ENCODE measurements around the gene DTX3.
"Not testable (repeated sequence)": the region's sequence is repeated elsewhere in the genome, so short reads cannot be mapped to it uniquely, and the experiment has no call there.

The DTX3 gene

DNA sequence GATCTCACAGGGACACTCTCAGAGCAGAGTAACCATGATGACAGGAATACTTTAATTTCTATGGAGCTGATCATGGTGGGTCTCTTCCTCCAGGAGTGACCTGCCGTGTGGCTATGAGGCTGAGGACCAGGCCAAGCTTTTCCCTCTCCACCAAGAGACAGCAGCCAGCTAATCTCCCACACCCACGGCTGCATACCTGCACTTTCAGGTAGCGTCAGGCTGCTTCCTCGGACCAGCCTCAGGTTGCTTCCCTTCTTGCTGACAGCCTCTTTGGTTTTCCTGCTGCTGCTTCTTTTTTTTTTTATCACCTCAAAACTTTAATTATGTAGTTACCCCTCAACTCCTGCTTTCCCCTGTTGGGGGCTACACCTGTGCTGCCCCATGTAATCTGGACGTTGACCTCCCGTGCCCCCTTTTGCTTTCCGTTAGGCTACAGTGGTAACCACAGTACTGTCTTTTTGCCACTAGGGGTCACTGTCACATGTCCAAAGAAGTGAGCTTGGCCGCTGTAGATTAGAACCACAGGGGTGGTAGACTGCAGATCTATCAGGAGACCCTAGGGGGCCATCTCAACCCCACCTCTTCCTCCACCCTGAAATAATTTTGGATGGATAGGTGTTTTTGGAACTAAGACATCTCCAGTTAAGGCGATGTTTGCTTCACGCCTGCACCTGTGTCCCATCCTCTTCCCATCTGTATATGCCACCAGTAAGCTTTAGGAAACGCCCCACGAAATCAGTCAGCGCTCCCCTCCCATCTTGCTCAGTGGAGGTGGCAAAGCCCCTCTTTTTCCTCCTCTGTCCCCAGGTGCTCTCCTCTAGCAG lies 21.4 kb upstream of the DTX3 start:
- DNase-seq: peak; percentile 29 to 83

DNA sequence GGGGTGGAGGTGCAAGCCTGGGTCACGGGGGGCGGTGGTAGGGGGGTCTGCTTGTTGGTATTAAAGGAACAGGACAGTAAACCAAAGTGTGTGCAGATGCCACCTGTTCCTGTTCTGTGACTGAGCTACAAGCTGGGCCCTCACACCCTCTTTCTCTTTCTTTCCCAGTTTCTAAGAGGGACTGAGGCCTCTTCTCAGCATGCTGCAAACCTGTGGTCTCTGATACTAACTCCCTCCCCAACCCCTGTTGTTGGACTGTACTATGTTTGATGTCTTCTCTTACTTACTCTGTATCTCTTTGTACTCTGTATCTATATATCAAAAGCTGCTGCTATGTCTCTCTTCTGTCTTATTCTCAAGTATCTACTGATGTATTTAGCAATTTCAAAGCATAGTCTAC lies 20.6 kb upstream of the DTX3 start:
- no peak for DNase-seq

DNA sequence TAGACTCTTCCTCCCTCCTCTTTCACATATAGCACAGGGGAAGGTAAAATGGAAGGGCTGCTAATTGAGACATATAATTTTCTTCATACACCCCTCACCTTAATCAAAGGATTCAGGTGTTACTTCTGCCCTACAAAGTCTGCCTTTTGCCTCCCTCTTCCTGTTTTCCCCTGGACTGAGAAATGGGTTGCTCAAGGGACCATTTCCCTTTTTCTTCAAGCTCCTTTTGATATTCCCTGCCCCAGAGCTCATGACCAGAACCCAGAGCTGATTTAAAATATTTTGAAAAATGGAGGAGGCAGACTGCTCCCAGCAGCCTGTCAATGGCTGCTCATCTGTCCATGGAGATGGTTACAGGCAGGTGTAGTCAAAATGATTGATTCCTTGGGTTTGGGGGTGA lies 19.9 kb upstream of the DTX3 start:
- DNase-seq: no peak

DNA sequence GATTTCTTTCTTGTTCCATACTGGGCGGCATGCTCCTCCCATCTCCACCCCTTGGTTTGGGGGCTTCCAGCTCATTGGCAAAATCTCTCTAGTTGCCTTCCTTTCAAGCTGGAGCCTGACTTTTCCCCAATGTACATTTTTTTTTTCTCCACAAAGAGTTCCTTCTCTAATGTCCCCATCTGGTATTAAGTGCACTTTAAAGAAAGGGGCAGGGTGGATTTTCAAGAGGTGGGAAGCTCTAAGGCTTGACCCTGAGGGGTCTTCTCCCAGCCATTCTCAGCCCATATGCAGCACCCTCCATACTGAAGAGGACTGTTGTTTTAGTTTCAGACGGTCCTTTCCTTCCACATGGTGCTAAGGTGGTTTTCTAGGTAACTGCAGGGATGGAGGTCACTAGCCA lies 19.5 kb upstream of the DTX3 start:
- no peak for DNase-seq

DNA sequence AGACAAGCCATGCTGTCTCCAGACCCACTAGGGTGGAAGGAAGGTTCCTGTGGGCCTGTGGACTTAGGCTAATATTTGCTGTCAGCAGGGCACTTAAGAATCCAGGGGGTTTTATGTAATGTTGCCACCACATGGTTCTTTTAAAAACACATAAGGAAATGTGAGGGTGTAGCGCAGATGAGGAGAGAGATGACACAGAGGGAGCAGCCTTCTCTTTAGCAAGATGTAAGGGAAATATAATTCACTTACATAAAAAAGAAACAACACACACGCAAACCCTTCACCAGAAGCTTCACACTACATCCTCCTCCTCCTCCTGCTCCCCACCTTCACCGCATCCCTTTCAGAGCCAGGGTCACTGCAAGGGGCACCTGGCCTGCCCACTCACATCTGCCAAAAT lies 18.5 kb upstream of the DTX3 start:
- DNase-seq: peak in 1 of 2 donors; percentile 26

DNA sequence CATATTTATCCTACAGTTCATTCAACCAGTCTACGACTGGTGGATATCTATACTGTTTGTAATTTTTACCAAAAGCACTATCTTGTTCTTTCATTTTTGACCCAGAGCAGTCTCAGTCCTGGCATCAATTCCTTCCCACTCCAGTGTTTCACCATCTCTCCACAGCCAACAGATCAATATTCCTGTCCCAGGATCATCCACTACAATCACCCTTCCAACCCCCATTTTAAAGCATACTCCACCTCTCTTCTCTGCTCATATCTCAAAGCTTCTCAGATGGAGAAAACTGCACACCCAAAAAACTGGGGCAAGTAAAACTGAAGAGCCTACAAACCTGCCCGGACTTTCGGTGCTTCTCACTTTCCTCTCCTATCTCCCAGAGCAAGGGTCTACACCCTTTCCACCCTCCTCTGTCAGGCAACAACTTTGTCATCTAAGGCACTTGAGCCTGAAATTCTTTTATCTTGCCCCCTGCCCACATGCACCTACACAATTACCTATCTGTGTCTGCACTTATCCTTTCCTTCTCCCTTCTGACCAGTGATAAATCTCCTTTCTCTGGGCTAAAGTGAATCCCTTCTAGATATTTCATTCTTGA lies 17.7 kb upstream of the DTX3 start:
- DNase-seq: no peak

DNA sequence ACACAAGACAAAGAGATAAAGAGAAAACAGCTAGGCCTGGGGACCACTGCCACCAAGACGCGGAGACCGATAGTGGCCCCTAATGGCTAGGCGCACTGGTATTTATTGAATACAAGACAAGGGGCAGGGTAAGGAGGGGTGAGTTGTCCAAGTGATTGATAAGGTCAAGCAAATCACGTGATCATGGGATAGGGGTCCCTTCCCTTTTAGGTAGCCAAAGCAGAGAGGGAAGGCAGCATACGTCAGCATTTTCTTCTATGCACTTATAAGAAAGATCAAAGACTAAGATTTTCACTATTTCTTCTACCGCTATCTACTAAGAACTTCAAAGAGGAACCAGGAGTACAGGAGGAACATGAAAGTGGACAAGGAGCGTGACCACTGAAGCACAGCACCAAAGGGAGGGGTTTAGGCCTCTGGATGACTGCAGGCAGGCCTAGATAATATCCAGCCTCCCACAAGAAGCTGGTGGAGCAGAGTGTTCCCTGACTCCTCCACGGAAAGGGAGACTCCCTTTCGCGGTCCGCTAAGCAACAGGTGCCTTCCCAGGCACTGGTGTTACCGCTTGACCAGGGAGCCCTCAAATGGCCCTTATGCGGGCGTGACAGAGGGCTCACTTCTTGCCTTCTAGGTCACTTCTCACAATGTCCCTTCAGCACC lies 15.5 kb upstream of the DTX3 start:
- DNase-seq: not testable (repeated sequence)

DNA sequence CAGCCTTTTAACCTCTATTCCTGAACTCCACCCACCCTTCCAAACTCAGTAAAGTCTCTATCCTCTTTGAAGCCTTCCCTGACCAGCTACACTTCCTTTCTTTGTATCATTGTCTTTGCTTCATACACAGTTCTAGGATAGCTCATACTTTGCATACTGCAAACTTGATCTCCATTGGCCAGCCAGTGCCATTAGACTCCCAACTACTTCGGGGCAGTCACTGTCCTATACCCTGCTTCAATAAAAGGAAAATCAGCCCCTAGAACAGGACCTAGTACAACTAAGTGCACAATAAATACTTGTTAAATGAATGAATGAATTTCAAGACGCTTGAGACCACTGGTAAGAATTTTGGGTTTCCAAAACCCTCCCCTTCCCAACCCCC lies 14.2 kb upstream of the DTX3 start:
- no peak for DNase-seq

DNA sequence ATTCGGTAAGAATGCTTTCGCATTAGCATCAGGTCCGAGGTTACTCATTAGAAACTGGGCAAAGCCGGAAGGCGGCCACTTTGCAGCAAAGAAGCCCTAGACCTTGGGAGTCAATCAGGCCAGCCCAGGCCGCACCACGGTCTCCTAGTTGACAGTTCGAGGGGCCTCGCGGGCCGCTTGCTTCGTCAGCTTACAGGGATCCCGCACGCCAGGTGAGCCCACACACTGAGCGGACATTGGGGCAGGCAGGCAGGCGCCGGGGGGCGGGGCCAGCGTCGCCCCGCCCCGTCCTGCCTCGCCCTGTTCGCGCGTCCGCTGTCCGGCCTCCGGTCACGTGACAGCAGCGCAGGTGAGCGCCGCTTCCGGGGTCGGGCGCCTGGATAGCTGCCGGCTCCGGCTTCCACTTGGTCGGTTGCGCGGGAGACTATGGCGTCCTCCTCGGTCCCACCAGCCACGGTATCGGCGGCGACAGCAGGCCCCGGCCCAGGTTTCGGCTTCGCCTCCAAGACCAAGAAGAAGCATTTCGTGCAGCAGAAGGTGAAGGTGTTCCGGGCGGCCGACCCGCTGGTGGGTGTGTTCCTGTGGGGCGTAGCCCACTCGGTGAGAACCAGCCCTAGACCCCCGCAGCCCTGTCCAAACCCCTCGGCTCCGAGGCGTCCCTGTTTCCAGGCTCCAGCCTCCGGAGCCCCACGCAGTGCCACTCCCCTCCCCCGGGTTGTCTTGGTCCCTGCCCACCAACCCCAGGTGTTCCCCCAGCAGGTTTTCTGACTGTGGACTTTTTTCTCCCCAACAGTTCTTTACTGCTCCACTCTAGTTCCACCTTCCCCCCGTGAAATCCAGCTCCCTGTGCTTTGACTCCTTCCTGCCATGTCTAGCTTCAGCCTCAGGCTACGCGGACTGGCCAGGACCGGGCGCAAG lies 13.5 kb upstream of the DTX3 start, which contains the start of gene PIP4K2C:
Gene PIP4K2C, plus strand, starts transcription at position 329 of the 918 bp plus-strand sequence. Its CDS starts 98 bp downstream, at position 427.
- DNase-seq: peak; percentile 68 to 77

DNA sequence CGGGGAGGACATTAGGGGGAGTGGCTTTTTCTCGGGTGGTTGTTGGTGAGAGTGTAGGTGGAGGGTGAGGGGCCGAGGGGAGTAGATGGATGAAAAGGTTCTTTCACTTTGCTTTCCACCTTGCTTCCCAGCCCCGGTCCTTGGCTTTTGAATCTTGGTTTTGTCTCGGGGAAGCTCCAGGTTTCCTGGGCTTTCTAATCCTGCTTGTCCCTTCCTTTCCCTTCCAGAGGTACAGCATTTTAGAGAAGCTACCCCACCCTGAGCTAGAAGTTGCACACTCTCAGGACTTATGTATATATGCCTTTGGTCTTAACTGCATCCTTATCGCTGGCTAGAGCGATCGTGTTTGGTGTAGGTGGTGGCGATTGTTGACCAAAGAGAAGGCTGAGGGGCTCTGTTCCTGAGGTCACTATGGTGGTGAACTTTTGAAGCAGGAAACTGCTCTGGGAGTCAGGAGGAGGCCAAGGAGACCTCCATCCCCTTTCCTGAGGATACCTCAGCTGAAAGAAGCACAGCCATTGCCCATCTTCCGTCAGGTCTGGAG lies 12.8 kb upstream of the DTX3 start:
- DNase-seq: no peak

DNA sequence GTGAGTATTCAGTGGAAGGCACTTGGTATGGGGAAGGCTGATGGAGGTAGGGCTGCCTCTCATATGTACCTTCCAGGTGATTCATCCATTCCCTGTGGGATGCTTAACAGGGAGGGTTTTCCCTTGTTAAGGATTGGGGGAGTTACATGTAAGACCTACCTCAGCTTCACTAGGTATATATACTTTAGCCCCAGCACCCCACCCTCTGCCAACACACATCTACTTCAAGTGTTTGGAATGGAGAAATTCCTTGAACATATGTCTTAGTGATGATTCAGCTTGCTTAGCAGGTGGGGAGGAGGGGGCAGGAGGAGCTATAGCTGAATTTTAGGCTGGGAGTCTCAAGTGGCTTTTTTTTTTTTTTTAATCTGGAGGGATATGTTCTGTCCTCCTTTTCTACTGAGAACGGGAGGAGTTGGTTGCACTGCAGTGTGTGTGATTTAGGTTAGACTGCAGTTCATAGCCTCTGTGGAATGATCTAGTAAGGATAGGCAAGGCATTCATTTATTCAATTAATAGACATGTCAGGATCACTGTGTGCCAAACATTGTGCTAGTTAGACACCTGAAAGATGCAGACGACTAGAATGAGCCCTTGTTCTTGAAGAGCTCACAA lies 12.0 kb upstream of the DTX3 start:
- no peak for DNase-seq

DNA sequence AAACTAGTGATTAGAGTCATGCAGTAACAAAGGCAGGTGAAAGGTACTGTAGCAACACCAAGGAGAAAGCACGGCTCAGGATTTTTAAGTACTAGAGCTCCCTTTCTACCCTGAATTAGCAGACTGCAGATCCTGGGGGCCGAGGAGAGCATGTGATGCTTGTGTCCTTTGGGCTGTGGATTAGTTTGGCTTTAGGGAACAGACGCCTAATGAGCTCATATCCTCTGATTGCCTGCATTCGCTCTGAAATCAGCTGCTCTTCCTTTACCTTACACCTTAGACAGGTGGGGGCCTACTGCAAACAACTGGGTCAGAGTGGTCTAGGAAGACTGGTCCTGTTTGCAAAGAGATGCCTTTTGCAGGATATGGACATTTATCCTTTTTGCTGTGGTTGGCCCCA lies 11.4 kb upstream of the DTX3 start:
- DNase-seq: no peak

DNA sequence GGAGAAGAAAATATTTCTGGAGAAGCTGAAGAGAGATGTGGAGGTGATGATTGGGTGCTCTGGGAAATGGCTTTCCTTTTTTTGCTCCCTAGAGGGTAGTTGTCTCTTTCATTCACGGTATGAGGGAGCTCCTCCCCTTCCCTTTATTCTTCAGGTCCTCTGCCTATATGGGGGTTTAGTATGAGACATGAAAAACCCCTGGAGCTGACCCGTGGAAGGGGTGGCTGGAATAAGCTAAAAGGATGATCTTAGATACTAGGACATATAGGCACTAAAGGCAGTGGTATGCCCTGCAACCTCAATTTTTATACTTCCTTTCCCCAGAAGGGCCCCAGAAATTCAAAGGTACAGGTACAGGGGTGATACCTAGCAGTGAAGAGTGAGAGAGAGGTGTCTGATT lies 4.2 kb upstream of the DTX3 start:
- DNase-seq: no peak

DNA sequence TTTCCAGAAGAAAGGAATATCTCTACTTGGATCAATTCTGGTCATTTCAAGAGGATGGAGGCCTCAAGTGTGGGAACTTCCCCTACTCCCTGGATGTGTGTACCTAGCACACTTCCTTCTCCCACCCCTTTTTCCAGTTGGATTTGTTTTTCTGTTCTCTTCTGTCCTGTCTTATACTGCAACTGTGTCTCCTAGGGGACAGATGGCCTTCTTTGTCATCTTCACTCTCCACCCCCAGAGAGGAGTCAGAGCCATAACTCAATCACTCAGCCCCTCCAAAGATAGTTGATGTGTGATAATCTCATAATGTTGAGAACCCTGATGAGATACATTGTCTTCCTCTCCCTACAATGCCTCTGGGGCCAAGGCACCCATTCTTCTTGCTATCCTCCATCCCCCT lies 2.1 kb upstream of the DTX3 start:
- no peak for DNase-seq

DNA sequence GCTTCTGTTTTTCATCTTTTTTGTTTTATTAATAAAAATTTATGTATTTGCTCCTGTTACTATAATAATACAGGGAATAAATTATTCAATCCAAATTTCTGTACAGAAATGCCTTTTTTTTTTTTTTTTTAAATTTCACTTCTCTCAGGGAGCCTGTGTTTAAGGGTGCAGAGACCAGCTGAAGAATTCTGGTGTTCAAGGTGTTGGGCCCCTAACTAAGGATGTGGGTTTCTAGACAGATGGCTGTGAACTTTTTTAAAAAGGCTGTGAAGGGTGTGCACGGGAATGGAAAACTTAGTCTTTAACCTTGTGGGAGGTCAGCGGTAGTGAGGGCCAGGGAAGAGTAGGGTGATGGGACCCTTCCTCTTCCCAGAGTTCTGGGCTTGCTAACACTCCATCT lies 1.3 kb upstream of the DTX3 start:
- DNase-seq: no peak

DNA sequence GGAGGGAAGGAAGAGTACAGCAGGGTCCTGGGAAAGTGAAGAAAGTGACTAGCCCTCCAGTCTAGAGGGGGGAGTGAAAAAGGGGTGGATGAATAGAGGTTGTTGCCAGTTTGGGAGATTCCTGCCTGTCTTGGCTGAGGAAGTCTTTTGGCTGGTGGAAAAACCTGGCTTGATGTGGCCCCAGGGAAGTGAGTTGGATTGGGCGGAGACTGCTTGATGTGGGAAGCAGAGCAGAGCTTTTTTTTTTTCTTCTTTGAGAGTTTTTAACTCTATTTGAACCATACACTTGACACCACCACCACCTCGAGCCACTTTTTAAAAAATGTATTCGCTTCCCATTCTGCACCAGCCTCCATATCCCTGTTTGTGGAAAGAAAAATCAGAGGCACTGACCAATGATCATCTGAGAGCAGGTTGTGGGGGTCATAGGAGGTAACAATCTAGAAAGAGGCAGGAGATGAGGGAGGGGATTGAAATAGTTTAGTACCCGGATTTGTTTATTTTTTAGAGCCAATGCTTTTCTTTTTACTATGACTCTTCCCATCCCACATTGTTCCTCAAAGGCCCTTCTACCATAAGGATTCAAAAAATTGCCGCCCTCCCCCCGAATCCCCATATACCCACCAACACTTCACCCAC lies 690 bp upstream of the DTX3 start:
- DNase-seq: peak; percentile 26 to 45

DNA sequence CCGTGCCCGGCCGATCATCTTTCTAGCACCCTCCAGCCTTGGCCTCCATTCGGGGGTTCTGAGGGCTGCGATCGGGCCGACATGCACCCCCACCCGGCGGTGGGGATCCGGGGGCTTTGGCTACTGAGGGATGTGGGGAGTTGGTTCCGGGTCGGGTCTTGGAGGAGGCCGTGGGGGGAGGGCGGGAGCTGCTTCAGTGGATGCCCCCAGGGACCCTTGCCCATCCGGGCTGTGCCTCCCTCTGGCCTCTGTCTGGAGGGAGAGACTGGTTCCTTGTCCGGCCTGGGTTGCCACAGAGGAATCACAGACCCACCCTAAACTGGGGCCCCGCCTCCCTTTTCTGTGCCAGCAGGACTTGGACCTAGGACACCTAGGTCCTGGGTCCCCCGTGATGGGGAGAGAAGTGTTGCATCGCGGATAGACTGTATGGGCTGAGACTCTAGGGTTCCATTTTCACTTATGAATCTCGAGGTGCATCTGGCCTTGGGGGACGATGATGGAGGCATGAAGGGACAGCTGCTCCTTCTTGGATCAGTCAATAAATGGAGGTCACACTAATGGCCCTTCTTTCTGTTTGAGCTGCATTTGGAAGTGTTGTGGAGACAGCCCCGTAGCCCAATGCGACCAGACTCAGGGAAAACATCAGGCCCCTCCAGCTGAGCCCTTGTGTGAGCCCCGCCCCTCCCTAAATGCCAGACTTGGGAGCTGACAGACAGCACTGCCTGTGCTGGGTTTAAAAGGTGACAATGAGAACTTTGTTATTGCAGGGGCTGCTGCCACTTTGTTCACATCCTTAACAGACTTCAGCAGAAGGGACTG lies 577 bp downstream of the DTX3 start:
- no peak for DNase-seq

DNA sequence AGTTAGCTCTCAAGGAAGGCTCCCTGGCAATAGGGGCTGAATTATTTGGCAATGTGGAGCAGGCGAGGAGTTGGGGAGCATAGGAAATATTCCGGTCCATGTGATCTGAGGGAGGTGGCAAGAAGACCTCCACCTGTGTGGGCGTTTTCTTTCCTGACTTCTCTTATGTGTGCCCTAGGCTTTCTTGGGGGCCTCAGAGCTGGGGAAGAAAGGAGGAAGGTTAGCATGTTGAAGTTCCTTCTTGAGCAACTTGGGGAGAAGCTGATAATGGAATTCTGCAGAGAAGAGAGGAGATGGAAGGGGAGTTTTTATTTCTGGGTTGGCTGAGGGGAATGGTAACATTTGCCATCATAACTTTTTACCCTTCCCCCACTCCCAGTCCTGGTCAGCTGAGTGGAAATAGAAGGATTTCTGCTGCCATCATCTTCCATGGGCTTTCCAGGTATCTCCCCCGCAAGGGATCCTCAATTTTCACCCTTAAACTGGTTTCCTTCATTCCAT lies 1.2 kb downstream of the DTX3 start:
- DNase-seq: no peak

DNA sequence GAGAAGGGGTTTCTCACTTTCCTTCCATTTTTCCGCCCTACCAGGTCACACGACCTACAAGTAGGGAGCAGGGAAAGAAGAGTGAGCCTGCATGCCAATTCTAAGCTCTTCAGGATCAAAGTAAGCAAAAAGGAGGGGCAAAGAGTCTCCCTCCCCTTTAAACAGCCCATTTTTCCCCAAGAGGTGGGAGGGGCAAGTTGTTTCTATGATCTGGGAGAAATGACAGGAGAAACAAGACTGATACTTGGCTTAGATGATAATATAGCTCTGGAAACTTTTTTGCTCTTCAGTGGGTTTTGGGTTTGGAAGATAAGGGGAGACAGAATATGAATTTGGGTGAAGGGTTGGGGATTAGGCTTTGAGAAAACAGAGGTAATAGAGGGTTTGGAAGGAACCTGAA lies 1.8 kb downstream of the DTX3 start:
- DNase-seq: no peak

DNA sequence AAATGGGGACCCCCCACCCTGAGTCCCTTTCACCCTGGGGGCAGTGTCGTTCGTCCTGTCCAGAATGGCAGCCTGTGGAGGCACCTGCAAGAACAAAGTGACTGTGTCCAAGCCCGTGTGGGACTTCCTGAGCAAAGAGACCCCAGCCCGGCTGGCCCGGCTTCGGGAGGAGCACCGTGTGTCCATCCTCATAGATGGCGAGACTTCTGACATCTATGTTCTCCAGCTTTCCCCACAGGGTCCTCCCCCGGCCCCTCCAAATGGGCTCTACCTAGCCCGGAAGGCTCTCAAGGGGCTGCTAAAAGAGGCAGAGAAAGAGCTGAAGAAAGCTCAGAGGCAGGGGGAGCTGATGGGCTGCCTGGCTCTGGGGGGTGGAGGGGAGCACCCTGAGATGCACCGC lies 2.2 kb downstream of the DTX3 start:
- DNase-seq: no peak
